ENCODE results near the gene PFKFB1.

The PFKFB1 gene

DNA sequence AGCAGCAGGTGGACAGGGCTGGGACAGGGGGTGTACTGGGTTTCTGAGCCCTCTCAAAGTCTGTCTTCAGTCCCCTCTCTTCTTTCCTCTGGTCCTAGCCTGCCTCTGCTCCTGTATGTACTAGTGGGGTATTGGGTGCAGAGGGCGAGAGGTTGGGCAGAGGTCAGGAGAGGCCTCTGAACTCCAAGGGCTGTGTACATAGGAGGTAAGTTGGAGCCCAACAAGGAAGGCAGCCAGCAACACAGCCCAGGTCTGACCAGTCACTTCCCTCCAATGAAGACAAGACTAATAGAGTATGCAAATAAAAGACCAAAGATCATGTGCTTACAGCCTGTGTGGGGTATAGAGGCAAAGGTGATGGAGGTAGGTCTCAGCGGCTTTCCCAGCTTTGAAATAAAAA is at the start of gene PFKFB1:
Gene PFKFB1, minus strand, starts transcription at position 90 of the 400 bp plus-strand sequence. CDS start 181 bp downstream, outside the sequence.
- no peaks in the 10 kb centered on the region for H3K36me3 ChIP-seq (ENCODE audit: control insufficient read depth, insufficient read depth, low read length)
- peaks cover under 1% of the 10 kb centered on the region for H3K4me1 ChIP-seq (ENCODE audit: control insufficient read depth, insufficient read depth, low read length)
- no peaks in the 10 kb centered on the region for H3K27me3 ChIP-seq (ENCODE audit: control insufficient read depth, insufficient read depth, low read length)
- no peak within 1 kb of the TSS for H3K9ac ChIP-seq (ENCODE audit: low read depth, low read length)
- H3K4me3 ChIP-seq (ENCODE audit: low read depth, low read length) = no peak within 1 kb of the TSS
- H3K9me3 ChIP-seq (ENCODE audit: control insufficient read depth, insufficient read depth, low read length) = peaks cover 4% of the 10 kb centered on the region

DNA sequence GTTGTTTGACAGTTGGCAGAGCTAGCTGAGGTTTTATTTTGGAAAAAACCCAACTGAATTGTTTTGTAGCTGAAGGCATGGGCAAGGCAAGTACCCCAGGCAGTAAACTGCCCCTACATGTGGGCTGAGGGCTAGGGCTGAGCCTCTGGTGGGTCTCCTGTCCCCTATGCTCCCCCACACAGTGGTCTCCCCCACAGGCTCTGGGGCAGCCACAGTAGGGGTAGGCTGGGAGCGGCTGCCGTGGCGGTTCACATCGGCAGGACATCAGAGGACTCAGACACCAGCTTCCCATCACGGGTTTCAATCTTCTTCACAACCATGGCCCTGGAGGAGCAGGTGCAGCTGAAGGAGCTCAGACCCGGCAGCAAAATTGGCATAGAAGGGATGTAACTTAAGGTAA is 47.5 kb upstream of the PFKFB1 start:
- H3K9ac ChIP-seq (ENCODE audit: low read depth, low read length) = no peak overlapping the region
- no peaks in the 10 kb centered on the region for H3K9me3 ChIP-seq (ENCODE audit: control insufficient read depth, insufficient read depth, low read length)
- H3K4me1 ChIP-seq (ENCODE audit: control insufficient read depth, insufficient read depth, low read length) = no peaks in the 10 kb centered on the region
- no peaks in the 10 kb centered on the region for H3K36me3 ChIP-seq (ENCODE audit: control insufficient read depth, insufficient read depth, low read length)
- H3K4me3 ChIP-seq (ENCODE audit: low read depth, low read length) = no peak overlapping the region
- H3K27me3 ChIP-seq (ENCODE audit: control insufficient read depth, insufficient read depth, low read length) = no peaks in the 10 kb centered on the region

DNA sequence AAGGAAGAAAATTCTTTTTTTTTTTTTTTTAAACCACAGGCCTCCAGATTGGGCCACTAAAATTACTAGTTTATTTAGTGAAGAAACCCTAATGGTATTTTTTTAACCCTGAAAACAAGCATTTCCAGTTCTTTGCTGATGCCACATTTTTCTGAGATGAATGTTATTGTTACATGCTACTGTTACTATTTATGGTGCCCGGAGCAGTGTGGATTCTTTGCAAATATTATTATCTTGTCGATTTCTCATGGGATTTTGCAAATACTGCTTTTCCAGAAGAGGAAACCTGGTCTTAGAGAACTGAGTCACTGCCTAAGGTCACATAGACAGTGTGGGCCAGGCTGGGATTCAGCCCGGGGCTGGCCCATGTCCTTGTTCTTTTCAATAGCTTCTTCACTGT is 45.5 kb upstream of the PFKFB1 start:
- no peak overlapping the region for H3K9ac ChIP-seq (ENCODE audit: low read depth, low read length)

DNA sequence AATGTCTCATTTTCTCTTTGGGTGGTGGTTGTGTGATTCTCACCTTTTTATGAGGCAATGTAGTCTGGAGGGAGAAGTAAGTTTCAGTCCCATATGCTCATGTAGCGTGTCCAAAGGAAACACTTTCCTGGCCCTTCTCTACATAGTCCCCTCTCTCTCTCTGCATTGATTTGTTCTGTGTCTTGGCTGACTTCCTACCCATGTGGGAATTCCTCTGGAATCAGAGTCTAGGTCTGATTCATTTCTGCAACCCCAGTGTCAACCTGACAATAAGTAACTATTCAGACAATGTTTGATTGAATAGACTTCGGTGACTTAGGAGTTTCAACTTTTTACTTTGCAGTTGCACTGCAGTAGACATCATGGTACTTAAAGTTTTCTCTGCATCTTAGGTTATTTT is 39.4 kb upstream of the PFKFB1 start:
- H3K36me3 ChIP-seq (ENCODE audit: control insufficient read depth, insufficient read depth, low read length) = no peaks in the 10 kb centered on the region
- H3K4me3 ChIP-seq (ENCODE audit: low read depth, low read length) = no peak overlapping the region
- no peak overlapping the region for H3K9ac ChIP-seq (ENCODE audit: low read depth, low read length)
- H3K4me1 ChIP-seq (ENCODE audit: control insufficient read depth, insufficient read depth, low read length) = no peaks in the 10 kb centered on the region
- no peaks in the 10 kb centered on the region for H3K27me3 ChIP-seq (ENCODE audit: control insufficient read depth, insufficient read depth, low read length)
- H3K9me3 ChIP-seq (ENCODE audit: control insufficient read depth, insufficient read depth, low read length) = no peaks in the 10 kb centered on the region

More for the DNA sequence above, 45.5 kb upstream of the PFKFB1 start:
- H3K4me1 ChIP-seq (ENCODE audit: control insufficient read depth, insufficient read depth, low read length) = no peaks in the 10 kb centered on the region
- no peak overlapping the region for H3K4me3 ChIP-seq (ENCODE audit: low read depth, low read length)
- no peaks in the 10 kb centered on the region for H3K9me3 ChIP-seq (ENCODE audit: control insufficient read depth, insufficient read depth, low read length)
- H3K36me3 ChIP-seq (ENCODE audit: control insufficient read depth, insufficient read depth, low read length) = no peaks in the 10 kb centered on the region
- H3K27me3 ChIP-seq (ENCODE audit: control insufficient read depth, insufficient read depth, low read length) = no peaks in the 10 kb centered on the region

DNA sequence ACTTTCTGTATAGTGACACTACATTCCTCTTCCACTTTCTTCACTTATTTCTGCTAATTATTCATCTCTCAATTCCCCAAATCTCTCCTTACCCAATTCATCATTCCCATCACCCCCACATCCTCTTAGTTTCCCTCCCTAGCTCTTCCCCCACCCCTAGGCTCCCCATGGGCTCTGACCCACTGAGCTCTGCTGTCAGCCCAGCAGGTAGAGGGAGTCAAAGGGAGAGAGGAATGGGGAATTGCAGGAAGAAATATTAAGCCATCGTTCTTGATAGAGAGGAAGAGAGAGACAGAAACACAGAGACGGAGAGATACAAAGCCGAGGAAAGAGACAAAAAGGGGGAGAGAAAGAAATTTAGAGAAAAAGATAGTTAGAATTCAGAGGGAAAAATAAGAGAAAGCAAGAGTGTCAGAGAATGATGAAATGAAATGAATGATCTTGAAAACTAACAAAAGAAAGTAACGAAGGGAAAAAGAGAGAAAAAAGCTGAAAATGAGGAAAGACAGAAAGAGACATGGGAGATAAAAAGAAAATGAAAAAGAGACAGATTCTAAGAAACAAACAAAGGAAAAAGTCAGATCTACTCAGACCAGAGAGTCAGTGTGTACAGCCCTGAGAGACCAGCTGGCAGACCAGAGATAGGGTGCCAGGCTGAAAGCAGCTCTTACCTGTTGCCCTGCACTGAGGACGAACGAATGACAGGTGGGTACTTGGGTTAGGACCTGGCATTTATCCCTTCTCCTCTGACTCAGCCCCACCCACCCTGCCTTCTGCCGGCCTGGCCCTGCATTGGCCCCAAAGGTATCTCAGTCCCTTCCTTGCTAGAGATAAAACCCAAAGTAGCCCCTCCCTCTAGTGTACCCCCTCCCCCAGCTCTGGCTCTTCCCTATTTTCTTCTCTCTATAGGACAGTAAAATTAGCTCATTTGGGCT is 36.5 kb upstream of the PFKFB1 start, which contains the start of gene ALAS2:
Gene ALAS2, minus strand, starts transcription at position 707 of the 935 bp plus-strand sequence. CDS start 4,977 bp downstream, outside the sequence.
- Histone ChIP-seq H3K36me3 (ENCODE audit: control insufficient read depth, insufficient read depth, low read length) (no peaks in the 10 kb centered on the region), H3K9ac (ENCODE audit: low read depth, low read length) (no peak within 1 kb of the TSS), H3K27me3 (ENCODE audit: control insufficient read depth, insufficient read depth, low read length) (no peaks in the 10 kb centered on the region), H3K4me1 (ENCODE audit: control insufficient read depth, insufficient read depth, low read length) (no peaks in the 10 kb centered on the region), H3K4me3 (ENCODE audit: low read depth, low read length) (no peak within 1 kb of the TSS), H3K9me3 (ENCODE audit: control insufficient read depth, insufficient read depth, low read length) (no peaks in the 10 kb centered on the region)

DNA sequence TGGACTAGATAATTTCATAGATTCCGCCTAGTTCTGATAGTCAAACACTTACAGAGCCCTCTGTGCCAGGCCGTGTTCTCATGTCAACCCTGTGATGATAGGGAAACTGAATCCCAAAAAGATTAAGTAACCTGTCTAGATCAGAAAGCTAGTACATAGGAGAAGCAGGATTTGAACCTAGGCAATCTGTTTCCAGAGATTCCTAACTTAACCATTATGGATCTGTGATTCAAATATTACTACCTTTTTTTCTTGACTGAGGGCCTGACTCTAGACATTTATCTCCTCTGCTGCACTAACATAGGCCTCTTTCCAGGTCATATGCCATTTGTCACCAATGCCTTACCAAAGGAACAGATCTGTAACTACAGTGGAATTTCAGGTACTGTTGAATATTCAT is 35.3 kb upstream of the PFKFB1 start:
- Histone ChIP-seq H3K9ac (ENCODE audit: low read depth, low read length) (no peak overlapping the region), H3K4me3 (ENCODE audit: low read depth, low read length) (no peak overlapping the region), H3K36me3 (ENCODE audit: control insufficient read depth, insufficient read depth, low read length) (no peaks in the 10 kb centered on the region), H3K4me1 (ENCODE audit: control insufficient read depth, insufficient read depth, low read length) (no peaks in the 10 kb centered on the region), H3K27me3 (ENCODE audit: control insufficient read depth, insufficient read depth, low read length) (no peaks in the 10 kb centered on the region), H3K9me3 (ENCODE audit: control insufficient read depth, insufficient read depth, low read length) (no peaks in the 10 kb centered on the region)

DNA sequence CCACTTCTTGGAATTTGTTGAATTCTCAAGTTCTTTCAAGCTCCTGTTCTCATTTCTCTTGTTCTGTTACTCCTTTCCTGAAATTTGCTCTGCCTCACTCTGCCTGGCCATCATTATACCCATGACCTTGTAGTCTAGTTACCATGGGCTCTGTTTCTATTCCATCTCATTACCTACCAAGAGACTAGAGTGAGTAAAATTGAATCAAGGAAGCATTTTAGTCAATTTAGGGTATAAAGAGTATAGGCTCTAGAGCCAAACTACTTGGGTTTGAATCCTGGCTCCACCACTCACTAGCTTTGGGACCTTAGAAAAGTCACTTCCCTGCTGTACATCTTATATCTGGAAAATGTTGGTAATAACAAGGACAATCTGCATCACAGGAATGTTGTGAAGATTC is 34.6 kb upstream of the PFKFB1 start:
- H3K4me1 ChIP-seq (ENCODE audit: control insufficient read depth, insufficient read depth, low read length) = no peaks in the 10 kb centered on the region

DNA sequence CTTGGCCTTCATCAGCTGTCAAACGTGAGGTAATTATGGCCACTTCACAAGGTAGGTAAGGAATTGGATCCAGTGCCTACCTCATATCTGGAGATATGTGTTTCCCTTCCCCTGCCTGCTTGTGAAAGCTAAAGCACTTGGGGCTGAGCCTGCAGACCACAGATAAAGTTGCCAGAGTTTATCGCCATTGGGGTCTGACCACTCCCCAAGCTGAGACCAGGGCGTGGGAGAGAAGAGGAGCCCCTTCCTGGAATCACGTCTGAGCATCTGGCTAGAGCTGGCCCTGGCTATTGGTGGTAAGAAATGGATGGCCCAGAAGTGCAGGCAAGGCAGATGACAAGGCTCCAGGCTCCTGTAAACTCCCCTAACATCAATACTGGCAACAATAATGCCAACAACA is 34.1 kb upstream of the PFKFB1 start:
- Histone ChIP-seq H3K4me1 (ENCODE audit: control insufficient read depth, insufficient read depth, low read length) (no peaks in the 10 kb centered on the region), H3K9ac (ENCODE audit: low read depth, low read length) (no peak overlapping the region), H3K27me3 (ENCODE audit: control insufficient read depth, insufficient read depth, low read length) (no peaks in the 10 kb centered on the region), H3K4me3 (ENCODE audit: low read depth, low read length) (no peak overlapping the region), H3K9me3 (ENCODE audit: control insufficient read depth, insufficient read depth, low read length) (no peaks in the 10 kb centered on the region), H3K36me3 (ENCODE audit: control insufficient read depth, insufficient read depth, low read length) (no peaks in the 10 kb centered on the region)

More for the DNA sequence above, 34.6 kb upstream of the PFKFB1 start:
- no peak overlapping the region for H3K9ac ChIP-seq (ENCODE audit: low read depth, low read length)
- H3K9me3 ChIP-seq (ENCODE audit: control insufficient read depth, insufficient read depth, low read length) = no peaks in the 10 kb centered on the region
- H3K27me3 ChIP-seq (ENCODE audit: control insufficient read depth, insufficient read depth, low read length) = no peaks in the 10 kb centered on the region
- H3K36me3 ChIP-seq (ENCODE audit: control insufficient read depth, insufficient read depth, low read length) = no peaks in the 10 kb centered on the region
- H3K4me3 ChIP-seq (ENCODE audit: low read depth, low read length) = no peak overlapping the region

DNA sequence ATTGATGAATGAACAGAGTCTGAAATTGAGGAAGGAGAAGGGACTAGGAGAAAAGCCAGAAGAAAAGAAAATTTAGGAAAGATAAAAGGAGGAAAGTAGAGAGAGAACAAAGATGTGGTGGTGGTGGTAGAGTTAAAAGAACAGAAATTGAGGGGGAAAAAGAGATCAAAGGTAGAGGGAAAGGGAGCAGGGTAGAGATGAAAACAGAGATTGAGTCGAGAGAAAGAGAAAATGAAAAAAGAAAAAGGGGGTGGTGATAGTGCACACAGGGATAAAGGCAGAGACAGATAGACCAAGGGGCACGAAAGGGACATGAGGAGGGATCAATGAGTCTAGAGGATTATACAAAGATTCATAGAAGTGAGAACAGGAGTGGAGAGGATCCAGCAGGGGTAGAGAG is 32.9 kb upstream of the PFKFB1 start:
- H3K4me3 ChIP-seq (ENCODE audit: low read depth, low read length) = no peak overlapping the region
- no peaks in the 10 kb centered on the region for H3K4me1 ChIP-seq (ENCODE audit: control insufficient read depth, insufficient read depth, low read length)
- no peaks in the 10 kb centered on the region for H3K36me3 ChIP-seq (ENCODE audit: control insufficient read depth, insufficient read depth, low read length)
- no peaks in the 10 kb centered on the region for H3K27me3 ChIP-seq (ENCODE audit: control insufficient read depth, insufficient read depth, low read length)
- no peaks in the 10 kb centered on the region for H3K9me3 ChIP-seq (ENCODE audit: control insufficient read depth, insufficient read depth, low read length)
- H3K9ac ChIP-seq (ENCODE audit: low read depth, low read length) = no peak overlapping the region

DNA sequence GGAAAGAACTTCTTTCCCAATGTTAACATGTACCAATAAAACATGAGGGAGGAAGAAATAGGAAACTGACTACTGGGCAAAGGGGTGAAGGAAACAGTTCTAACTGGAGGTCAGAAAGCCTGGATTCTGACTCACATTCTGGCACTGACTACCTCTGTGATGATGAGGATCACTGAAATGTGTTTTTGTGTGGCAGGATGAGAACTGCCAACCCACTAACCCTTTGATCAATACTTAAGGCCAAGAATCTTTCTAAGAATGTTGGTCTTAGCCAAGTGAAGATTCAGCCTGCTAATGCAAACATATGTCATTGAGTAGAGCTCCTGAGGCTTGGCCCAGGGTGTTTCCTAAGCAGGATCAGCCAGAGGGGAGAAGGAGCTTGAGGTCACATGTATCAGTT is 32.2 kb upstream of the PFKFB1 start:
- Histone ChIP-seq H3K9me3 (ENCODE audit: control insufficient read depth, insufficient read depth, low read length) (no peaks in the 10 kb centered on the region), H3K4me3 (ENCODE audit: low read depth, low read length) (no peak overlapping the region), H3K36me3 (ENCODE audit: control insufficient read depth, insufficient read depth, low read length) (no peaks in the 10 kb centered on the region), H3K27me3 (ENCODE audit: control insufficient read depth, insufficient read depth, low read length) (no peaks in the 10 kb centered on the region), H3K9ac (ENCODE audit: low read depth, low read length) (no peak overlapping the region), H3K4me1 (ENCODE audit: control insufficient read depth, insufficient read depth, low read length) (no peaks in the 10 kb centered on the region)

DNA sequence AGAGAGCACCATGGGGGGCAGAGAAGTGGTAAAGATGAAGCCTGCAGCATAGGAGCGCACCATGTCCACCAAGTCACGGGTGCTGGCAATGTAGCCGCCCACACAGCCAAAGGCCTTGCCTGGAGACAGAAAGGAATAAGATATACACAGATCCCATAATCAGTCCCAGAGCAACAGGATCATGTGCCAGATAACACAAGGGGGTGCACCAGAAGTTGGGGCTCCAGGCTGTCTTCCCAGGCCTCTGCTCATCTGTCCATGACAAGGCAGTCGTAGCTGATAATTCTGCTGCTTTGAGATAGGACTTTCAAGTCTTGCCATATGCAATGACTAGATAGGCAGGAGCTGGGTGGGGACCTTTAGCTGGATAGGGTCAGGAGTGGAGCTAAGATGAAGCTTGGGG is 20.9 kb upstream of the PFKFB1 start:
- H3K4me1 ChIP-seq (ENCODE audit: control insufficient read depth, insufficient read depth, low read length) = no peaks in the 10 kb centered on the region
- no peak overlapping the region for H3K4me3 ChIP-seq (ENCODE audit: low read depth, low read length)
- H3K9me3 ChIP-seq (ENCODE audit: control insufficient read depth, insufficient read depth, low read length) = no peaks in the 10 kb centered on the region
- H3K9ac ChIP-seq (ENCODE audit: low read depth, low read length) = no peak overlapping the region
- H3K36me3 ChIP-seq (ENCODE audit: control insufficient read depth, insufficient read depth, low read length) = no peaks in the 10 kb centered on the region
- no peaks in the 10 kb centered on the region for H3K27me3 ChIP-seq (ENCODE audit: control insufficient read depth, insufficient read depth, low read length)

DNA sequence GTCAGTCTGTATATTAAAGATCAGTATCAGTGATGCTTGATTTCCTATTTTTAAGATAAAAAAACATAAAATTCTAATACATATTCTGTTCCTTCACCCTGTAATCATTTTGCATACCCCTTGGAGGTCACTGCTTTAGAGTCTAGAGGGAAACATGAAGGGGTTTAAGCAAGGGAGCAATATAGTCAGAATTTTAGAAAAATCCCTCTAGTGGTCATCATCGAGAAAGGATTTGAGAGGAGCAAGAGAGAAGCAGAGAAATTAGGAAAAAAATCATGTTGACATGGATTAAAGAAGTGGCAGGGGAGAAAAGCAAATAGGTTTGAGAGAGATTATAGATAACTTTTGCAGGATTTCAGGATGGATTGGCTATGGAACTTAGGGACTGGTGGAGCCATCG is 17.3 kb upstream of the PFKFB1 start:
- Histone ChIP-seq H3K36me3 (ENCODE audit: control insufficient read depth, insufficient read depth, low read length) (peaks cover 6% of the 10 kb centered on the region), H3K9me3 (ENCODE audit: control insufficient read depth, insufficient read depth, low read length) (no peaks in the 10 kb centered on the region), H3K4me3 (ENCODE audit: low read depth, low read length) (no peak overlapping the region), H3K9ac (ENCODE audit: low read depth, low read length) (no peak overlapping the region), H3K27me3 (ENCODE audit: control insufficient read depth, insufficient read depth, low read length) (no peaks in the 10 kb centered on the region), H3K4me1 (ENCODE audit: control insufficient read depth, insufficient read depth, low read length) (no peaks in the 10 kb centered on the region)

All from iPS-15b (cell line).